Astrocyte (in vitro differentiated cells and primary cell): Measurements from ENCODE around the gene MICAL2.
"Not testable (repeated sequence)": the region's sequence is repeated elsewhere in the genome, so short reads cannot be mapped to it uniquely, and the experiment has no call there.

ENCODE experiments used
- CTCF ChIP-seq: IDR thresholded peaks from 2 replicates; pipeline ENCODE4 v1.5.1; 2011; ENCODE audit warnings: low read depth, mild to moderate bottlenecking, inconsistent platforms, low read length, moderate library complexity; ENCODE audit not compliant: insufficient read depth
- EZH2 ChIP-seq: IDR thresholded peaks from 2 replicates; pipeline ENCODE4 v1.6.1; 2012; ENCODE audit warnings: mild to moderate bottlenecking, low read length, inconsistent platforms; ENCODE audit not compliant: insufficient read depth

- TF ChIP-seq CTCF, EZH2: not testable (repeated sequence)
Observed at GRCh38 chr11:12146678-12147077, 36.3 kb downstream of the MICAL2 start.
